ENCODE results near the gene HYAL1. TPM values are rescaled to one million over a fixed set of nuclear protein-coding genes. Genes with fewer than 3 reads are reported as not detected.

The HYAL1 gene
- total RNA-seq, 1 donor from 2014 or later: 3.0 TPM

GRCh38 chr3:50250514-50250913, 52.9 kb downstream of the HYAL1 start:
- Histone ChIP-seq H4K20me1 (ENCODE audit: low read depth) (peaks cover 95% of the 10 kb centered on the region), H3K9ac (no peak overlapping the region), H3K4me3 (no peak overlapping the region), H3K4me2 (no peak overlapping the region), H2AFZ (replicated peaks) (no peak overlapping the region), H3K27ac (no peak overlapping the region), H3K36me3 (no peaks in the 10 kb centered on the region), H3K27me3 (no peaks in the 10 kb centered on the region), H3K79me2 (ENCODE audit: low read depth) (peaks cover 78% of the 10 kb centered on the region), H3K9me3 (ENCODE audit: low read depth) (no peaks in the 10 kb centered on the region), H3K4me1 (peaks cover 13% of the 10 kb centered on the region), H3F3A (ENCODE audit: low read depth) (peaks cover 26% of the 10 kb centered on the region)
- peaks cover 41% of the 10 kb centered on the region for H3K4me1 Mint-ChIP-seq
- no peak overlapping the region for H3K4me3 Mint-ChIP-seq
- H3K9me3 Mint-ChIP-seq: no peaks in the 10 kb centered on the region
- H3K27ac Mint-ChIP-seq: no peak overlapping the region
- H3K27me3 Mint-ChIP-seq (ENCODE audit: insufficient read depth, low read depth): peaks cover 5% of the 10 kb centered on the region
- no peak for TF ChIP-seq EZH2phosphoT487 (IDR thresholded peaks at IDR 0.05)
- no peak for TF ChIP-seq CTCF (IDR thresholded peaks at IDR 0.05)
- no peak for TF ChIP-seq EZH2 (IDR thresholded peaks at IDR 0.05)
- peaks cover 15% of the 10 kb centered on the region for H3K36me3 Mint-ChIP-seq
- DNase-seq (ENCODE audit: low spot score): no peak

Other genes with a start within 250 kb of the HYAL1 start
- 282 and 372 TPM in 2 replicates for gene RBM5, start 214.7 kb downstream of the HYAL1 start, total RNA-seq (ENCODE audit: low replicate concordance)
- 14.5 and 42.5 TPM in 2 replicates for gene SEMA3F, start 148.2 kb downstream of the HYAL1 start, total RNA-seq (ENCODE audit: low replicate concordance)
- 0.03 TPM in 1 of 2 replicates, not detected in the other for gene GNAT1, start 112.0 kb downstream of the HYAL1 start, total RNA-seq (ENCODE audit: low replicate concordance)
- gene SLC38A3, start 98.3 kb downstream of the HYAL1 start, total RNA-seq (ENCODE audit: low replicate concordance): 0.17 and 0.77 TPM in 2 replicates
- gene GNAI2, start 67.4 kb downstream of the HYAL1 start, total RNA-seq (ENCODE audit: low replicate concordance): 249 and 321 TPM in 2 replicates
- gene SEMA3B, start 34.4 kb downstream of the HYAL1 start, total RNA-seq (ENCODE audit: low replicate concordance): 0.80 and 8.6 TPM in 2 replicates
- gene LSMEM2, start 24.5 kb downstream of the HYAL1 start, total RNA-seq (ENCODE audit: low replicate concordance): 0.37 TPM in 1 of 2 replicates, not detected in the other
- 26.4 and 45.6 TPM in 2 replicates for gene IFRD2, start 11.1 kb downstream of the HYAL1 start, total RNA-seq (ENCODE audit: low replicate concordance)
- gene HYAL3, start 4.2 kb downstream of the HYAL1 start, total RNA-seq (ENCODE audit: low replicate concordance): 2.2 and 4.9 TPM in 2 replicates
- 10.1 and 21.8 TPM in 2 replicates for gene NAA80, start 4.2 kb downstream of the HYAL1 start, total RNA-seq (ENCODE audit: low replicate concordance)
- 38.9 and 92.3 TPM in 2 replicates for gene HYAL2, start 19.2 kb upstream of the HYAL1 start, total RNA-seq (ENCODE audit: low replicate concordance)
- 14.9 and 36.1 TPM in 2 replicates for gene TUSC2, start 24.6 kb upstream of the HYAL1 start, total RNA-seq (ENCODE audit: low replicate concordance)
- 13.7 and 19.5 TPM in 2 replicates for gene RASSF1, start 37.3 kb upstream of the HYAL1 start, total RNA-seq (ENCODE audit: low replicate concordance)
- 0.37 and 1.7 TPM in 2 replicates for gene ZMYND10, start 42.2 kb upstream of the HYAL1 start, total RNA-seq (ENCODE audit: low replicate concordance)
- 15.5 and 35.7 TPM in 2 replicates for gene NPRL2, start 47.2 kb upstream of the HYAL1 start, total RNA-seq (ENCODE audit: low replicate concordance)
- gene CYB561D2, start 47.3 kb upstream of the HYAL1 start, total RNA-seq (ENCODE audit: low replicate concordance): 2.2 and 13.8 TPM in 2 replicates
- gene TMEM115, start 55.9 kb upstream of the HYAL1 start, total RNA-seq (ENCODE audit: low replicate concordance): 6.3 and 28.0 TPM in 2 replicates
- gene CACNA2D2, start 200.1 kb upstream of the HYAL1 start, total RNA-seq (ENCODE audit: low replicate concordance): 4.3 and 9.5 TPM in 2 replicates